Right lobe of liver (tissue), 4 donors: ENCODE results near the gene CRYBG1.

Experiments used
- POLR2A ChIP-seq: fragments of 450-650 bp; IDR thresholded peaks from one replicate; pipeline ENCODE4 v1.6.1; 2017; ENCODE audit warnings: antibody characterized with exemption, mild to moderate bottlenecking
- TF ChIP-seq, protein P1 (sequence below), 4 donors: fragments of 200-600 bp in 3 of 4; fragments of 450-650 bp in 1 of 4; IDR thresholded peaks; one replicate each; pipeline versions ENCODE4 v1.5.1 to v1.8.0; 2016 to 2022; ENCODE audit warnings: antibody characterized with exemption in 4 of 4, mild to moderate bottlenecking in 2 of 4
- donor health status: DM: no; HTN: no; CAD: no.
- donor health status: DM: no; HTN: no; CAD: no.
- donor health status: DM: no; HTN: yes; CAD: no.

DNA sequence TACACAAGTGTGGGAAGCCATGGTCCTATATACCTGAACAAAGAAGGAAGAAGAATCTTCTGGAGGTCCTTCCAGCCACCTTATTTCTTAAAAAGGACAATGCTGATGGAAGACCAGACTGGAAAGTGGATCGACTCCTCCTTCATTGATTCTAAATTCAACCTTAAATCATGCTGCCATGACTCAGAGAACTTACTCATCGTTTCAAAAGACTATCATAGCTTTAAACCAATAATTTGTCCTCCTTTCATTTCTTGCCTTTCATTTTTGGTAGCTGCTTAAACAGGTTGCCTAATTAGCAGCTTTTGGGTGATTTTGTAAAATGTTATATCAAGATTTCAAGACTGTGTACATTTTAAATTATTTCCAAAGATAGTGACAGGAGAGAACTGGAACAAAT, 208.0 kb downstream of the CRYBG1 start:
- TF ChIP-seq POLR2A = no peak
- TF ChIP-seq, protein P1, sequence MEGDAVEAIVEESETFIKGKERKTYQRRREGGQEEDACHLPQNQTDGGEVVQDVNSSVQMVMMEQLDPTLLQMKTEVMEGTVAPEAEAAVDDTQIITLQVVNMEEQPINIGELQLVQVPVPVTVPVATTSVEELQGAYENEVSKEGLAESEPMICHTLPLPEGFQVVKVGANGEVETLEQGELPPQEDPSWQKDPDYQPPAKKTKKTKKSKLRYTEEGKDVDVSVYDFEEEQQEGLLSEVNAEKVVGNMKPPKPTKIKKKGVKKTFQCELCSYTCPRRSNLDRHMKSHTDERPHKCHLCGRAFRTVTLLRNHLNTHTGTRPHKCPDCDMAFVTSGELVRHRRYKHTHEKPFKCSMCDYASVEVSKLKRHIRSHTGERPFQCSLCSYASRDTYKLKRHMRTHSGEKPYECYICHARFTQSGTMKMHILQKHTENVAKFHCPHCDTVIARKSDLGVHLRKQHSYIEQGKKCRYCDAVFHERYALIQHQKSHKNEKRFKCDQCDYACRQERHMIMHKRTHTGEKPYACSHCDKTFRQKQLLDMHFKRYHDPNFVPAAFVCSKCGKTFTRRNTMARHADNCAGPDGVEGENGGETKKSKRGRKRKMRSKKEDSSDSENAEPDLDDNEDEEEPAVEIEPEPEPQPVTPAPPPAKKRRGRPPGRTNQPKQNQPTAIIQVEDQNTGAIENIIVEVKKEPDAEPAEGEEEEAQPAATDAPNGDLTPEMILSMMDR (IDR thresholded peaks at IDR 0.05) = no peak
